Liver (tissue), 3 donors: ENCODE measurements around the gene TTC1.
A peak's percentile ranks its signal among the peaks of the same experiment; 100 is the strongest.

ENCODE experiments used
- CTCF ChIP-seq: fragments of 150-350 bp; IDR thresholded peaks from 2 replicates; pipeline ENCODE4 v1.5.1; 2017; ENCODE audit warnings: improper control_type of control experiment, low read depth, low read length; ENCODE audit not compliant: missing input control
- FOXA1 ChIP-seq: IDR thresholded peaks from 2 replicates; pipeline ENCODE4 v1.6.1; 2016; ENCODE audit warnings: antibody characterized with exemption
- HNF4G ChIP-seq: IDR thresholded peaks from 2 replicates; pipeline ENCODE4 v1.6.1; 2016; ENCODE audit warnings: antibody characterized with exemption
- JUND ChIP-seq, 2 donors: IDR thresholded peaks; 2 replicates each; pipeline ENCODE4 v1.6.1; 2016; ENCODE audit warnings: antibody characterized with exemption in 2 of 2
- NR2F2 ChIP-seq: IDR thresholded peaks from 2 replicates; pipeline ENCODE4 v1.6.1; 2016; ENCODE audit warnings: antibody characterized with exemption
- SP1 ChIP-seq: IDR thresholded peaks from 2 replicates; pipeline ENCODE4 v1.6.1; 2018; ENCODE audit warnings: antibody characterized with exemption, mild to moderate bottlenecking
- TAF1 ChIP-seq: conservative IDR thresholded peaks from 2 replicates; pipeline ENCODE4 v1.6.1; 2016; ENCODE audit warnings: antibody characterized with exemption, mild to moderate bottlenecking
- YY1 ChIP-seq: IDR thresholded peaks from 2 replicates; pipeline ENCODE4 v1.6.1; 2016; ENCODE audit warnings: antibody characterized with exemption, mild to moderate bottlenecking
- TF ChIP-seq, protein P1 (sequence below): IDR thresholded peaks from 2 replicates; pipeline ENCODE4 v1.6.1; 2016; ENCODE audit warnings: antibody characterized with exemption, mild to moderate bottlenecking
- TF ChIP-seq, protein P2 (sequence below): IDR thresholded peaks from 2 replicates; pipeline ENCODE4 v1.6.1; 2016; ENCODE audit warnings: antibody characterized with exemption
- TF ChIP-seq, protein P3 (sequence below): IDR thresholded peaks from 2 replicates; pipeline ENCODE4 v1.6.1; 2016; ENCODE audit warnings: antibody characterized with exemption
- TF ChIP-seq, protein P4 (sequence below): IDR thresholded peaks from 2 replicates; pipeline ENCODE4 v1.6.1; 2016; ENCODE audit warnings: antibody characterized with exemption
- donor health status: healthy.
- donor health status: healthy.

GRCh38 chr5:160029540-160030139 is 20.7 kb downstream of the TTC1 start:
- TF ChIP-seq, protein P1, sequence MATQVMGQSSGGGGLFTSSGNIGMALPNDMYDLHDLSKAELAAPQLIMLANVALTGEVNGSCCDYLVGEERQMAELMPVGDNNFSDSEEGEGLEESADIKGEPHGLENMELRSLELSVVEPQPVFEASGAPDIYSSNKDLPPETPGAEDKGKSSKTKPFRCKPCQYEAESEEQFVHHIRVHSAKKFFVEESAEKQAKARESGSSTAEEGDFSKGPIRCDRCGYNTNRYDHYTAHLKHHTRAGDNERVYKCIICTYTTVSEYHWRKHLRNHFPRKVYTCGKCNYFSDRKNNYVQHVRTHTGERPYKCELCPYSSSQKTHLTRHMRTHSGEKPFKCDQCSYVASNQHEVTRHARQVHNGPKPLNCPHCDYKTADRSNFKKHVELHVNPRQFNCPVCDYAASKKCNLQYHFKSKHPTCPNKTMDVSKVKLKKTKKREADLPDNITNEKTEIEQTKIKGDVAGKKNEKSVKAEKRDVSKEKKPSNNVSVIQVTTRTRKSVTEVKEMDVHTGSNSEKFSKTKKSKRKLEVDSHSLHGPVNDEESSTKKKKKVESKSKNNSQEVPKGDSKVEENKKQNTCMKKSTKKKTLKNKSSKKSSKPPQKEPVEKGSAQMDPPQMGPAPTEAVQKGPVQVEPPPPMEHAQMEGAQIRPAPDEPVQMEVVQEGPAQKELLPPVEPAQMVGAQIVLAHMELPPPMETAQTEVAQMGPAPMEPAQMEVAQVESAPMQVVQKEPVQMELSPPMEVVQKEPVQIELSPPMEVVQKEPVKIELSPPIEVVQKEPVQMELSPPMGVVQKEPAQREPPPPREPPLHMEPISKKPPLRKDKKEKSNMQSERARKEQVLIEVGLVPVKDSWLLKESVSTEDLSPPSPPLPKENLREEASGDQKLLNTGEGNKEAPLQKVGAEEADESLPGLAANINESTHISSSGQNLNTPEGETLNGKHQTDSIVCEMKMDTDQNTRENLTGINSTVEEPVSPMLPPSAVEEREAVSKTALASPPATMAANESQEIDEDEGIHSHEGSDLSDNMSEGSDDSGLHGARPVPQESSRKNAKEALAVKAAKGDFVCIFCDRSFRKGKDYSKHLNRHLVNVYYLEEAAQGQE: no peak
- TF ChIP-seq FOXA1 (no peak), CTCF (no peak), HNF4G (peak; percentile 44), SP1 (no peak), YY1 (no peak), JUND (IDR thresholded peaks at IDR 0.05) (no peak), NR2F2 (no peak), TAF1 (no peak)
- TF ChIP-seq, protein P2, sequence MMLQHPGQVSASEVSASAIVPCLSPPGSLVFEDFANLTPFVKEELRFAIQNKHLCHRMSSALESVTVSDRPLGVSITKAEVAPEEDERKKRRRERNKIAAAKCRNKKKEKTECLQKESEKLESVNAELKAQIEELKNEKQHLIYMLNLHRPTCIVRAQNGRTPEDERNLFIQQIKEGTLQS: no peak
- TF ChIP-seq, protein P3, sequence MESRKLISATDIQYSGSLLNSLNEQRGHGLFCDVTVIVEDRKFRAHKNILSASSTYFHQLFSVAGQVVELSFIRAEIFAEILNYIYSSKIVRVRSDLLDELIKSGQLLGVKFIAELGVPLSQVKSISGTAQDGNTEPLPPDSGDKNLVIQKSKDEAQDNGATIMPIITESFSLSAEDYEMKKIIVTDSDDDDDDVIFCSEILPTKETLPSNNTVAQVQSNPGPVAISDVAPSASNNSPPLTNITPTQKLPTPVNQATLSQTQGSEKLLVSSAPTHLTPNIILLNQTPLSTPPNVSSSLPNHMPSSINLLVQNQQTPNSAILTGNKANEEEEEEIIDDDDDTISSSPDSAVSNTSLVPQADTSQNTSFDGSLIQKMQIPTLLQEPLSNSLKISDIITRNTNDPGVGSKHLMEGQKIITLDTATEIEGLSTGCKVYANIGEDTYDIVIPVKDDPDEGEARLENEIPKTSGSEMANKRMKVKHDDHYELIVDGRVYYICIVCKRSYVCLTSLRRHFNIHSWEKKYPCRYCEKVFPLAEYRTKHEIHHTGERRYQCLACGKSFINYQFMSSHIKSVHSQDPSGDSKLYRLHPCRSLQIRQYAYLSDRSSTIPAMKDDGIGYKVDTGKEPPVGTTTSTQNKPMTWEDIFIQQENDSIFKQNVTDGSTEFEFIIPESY: no peak
- TF ChIP-seq, protein P4, sequence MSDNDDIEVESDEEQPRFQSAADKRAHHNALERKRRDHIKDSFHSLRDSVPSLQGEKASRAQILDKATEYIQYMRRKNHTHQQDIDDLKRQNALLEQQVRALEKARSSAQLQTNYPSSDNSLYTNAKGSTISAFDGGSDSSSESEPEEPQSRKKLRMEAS: no peak
